BE2C (cell line): ENCODE measurements around the gene TRUB2. TPM values are rescaled to one million over a fixed set of nuclear protein-coding genes. Genes with fewer than 3 reads are reported as not detected.
A peak's percentile ranks its signal among the peaks of the same experiment; 100 is the strongest.

Experiments used
- DNase-seq: peaks from one replicate; pipeline ENCODE4 v3.0.0-alpha.2; 2020
- H3K27me3 ChIP-seq: fragments of 250-450 bp; sonication (Bioruptor Pico); 2 replicates; pipeline ENCODE4 v1.5.1; 2020; ENCODE audit warnings: mild to moderate bottlenecking
- H3K36me3 ChIP-seq: fragments of 250-450 bp; sonication (Bioruptor Pico); 2 replicates; pipeline ENCODE4 v1.5.1; 2020; ENCODE audit warnings: mild to moderate bottlenecking
- H3K4me1 ChIP-seq: fragments of 250-450 bp; sonication (Bioruptor Pico); 2 replicates; pipeline ENCODE4 v1.5.1; 2020
- H3K4me3 ChIP-seq: 2 replicates; pipeline ENCODE4 v1.5.1; 2011; ENCODE audit warnings: low read depth, low read length
- H3K9me3 ChIP-seq: fragments of 250-450 bp; sonication (Bioruptor Pico); 2 replicates; pipeline ENCODE4 v1.5.1; 2020
- polyA plus RNA-seq: library from polyadenylated mRNA; unstranded; fragments of >200 nt; gene quantifications from one replicate; pipeline ENCODE4 v1.2.1, GENCODE V29; 2012; ENCODE audit warnings: low read depth, missing spikeins; ENCODE audit not compliant: insufficient read length, insufficient read depth
- TF ChIP-seq, protein P1 (sequence below): IDR thresholded peaks from 2 replicates; pipeline ENCODE4 v1.5.1; 2012; ENCODE audit warnings: mild to moderate bottlenecking, low read depth, low read length

The TRUB2 gene, protein sequence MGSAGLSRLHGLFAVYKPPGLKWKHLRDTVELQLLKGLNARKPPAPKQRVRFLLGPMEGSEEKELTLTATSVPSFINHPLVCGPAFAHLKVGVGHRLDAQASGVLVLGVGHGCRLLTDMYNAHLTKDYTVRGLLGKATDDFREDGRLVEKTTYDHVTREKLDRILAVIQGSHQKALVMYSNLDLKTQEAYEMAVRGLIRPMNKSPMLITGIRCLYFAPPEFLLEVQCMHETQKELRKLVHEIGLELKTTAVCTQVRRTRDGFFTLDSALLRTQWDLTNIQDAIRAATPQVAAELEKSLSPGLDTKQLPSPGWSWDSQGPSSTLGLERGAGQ
- polyA plus RNA-seq: 212 TPM

DNA sequence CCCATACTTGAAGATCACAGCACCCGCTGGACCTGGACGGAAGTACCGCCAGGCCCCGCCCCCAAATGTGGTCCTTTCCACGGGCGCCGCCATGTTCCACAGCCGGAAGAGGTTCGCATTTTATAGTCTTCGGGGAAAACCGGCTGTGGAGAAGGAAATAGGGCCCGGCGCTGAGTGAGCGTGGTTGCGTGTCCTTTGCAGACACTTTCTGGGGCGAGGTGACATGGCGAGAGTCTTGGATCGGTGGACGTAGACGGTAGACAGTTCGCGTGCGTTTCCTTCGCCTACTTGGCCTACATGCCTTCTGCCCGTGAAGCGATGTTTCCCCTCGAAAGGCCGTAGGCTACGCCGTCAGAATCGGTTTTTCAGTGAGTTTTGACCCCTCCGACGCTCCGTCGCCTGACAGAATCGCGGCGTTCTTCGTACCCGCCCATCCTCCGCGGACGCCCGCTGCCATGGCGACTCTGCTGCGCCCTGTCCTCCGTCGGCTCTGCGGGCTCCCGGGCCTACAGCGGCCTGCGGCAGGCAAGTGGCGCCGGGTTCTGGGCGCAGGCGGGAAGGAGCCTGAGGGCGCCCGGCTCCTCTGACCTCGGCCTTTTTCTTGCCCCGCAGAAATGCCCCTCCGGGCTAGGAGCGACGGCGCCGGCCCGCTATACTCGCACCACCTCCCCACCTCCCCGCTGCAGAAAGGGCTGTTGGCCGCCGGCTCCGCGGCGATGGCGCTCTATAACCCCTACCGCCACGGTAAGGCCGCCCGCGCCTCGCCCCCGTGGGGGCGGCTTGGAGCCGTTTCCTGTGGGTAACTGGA is at the start of gene TRUB2, which contains the start of gene COQ4:
TRUB2 (minus strand) TSS at position 44 of the 808 bp plus-strand sequence; CDS start at position 5, 39 bp downstream.
COQ4 (plus strand) TSS at position 436 of the 808 bp plus-strand sequence; CDS start at position 456, 20 bp downstream.
- no peaks in the 10 kb centered on the region for H3K9me3 ChIP-seq
- no peaks in the 10 kb centered on the region for H3K4me1 ChIP-seq
- peak; percentile 96 for DNase-seq
- H3K36me3 ChIP-seq: peaks cover 36% of the 10 kb centered on the region
- H3K27me3 ChIP-seq: no peaks in the 10 kb centered on the region
- TF ChIP-seq, protein P1, sequence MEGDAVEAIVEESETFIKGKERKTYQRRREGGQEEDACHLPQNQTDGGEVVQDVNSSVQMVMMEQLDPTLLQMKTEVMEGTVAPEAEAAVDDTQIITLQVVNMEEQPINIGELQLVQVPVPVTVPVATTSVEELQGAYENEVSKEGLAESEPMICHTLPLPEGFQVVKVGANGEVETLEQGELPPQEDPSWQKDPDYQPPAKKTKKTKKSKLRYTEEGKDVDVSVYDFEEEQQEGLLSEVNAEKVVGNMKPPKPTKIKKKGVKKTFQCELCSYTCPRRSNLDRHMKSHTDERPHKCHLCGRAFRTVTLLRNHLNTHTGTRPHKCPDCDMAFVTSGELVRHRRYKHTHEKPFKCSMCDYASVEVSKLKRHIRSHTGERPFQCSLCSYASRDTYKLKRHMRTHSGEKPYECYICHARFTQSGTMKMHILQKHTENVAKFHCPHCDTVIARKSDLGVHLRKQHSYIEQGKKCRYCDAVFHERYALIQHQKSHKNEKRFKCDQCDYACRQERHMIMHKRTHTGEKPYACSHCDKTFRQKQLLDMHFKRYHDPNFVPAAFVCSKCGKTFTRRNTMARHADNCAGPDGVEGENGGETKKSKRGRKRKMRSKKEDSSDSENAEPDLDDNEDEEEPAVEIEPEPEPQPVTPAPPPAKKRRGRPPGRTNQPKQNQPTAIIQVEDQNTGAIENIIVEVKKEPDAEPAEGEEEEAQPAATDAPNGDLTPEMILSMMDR: no peak
- peak within 1 kb of the TSS; percentile 71 for H3K4me3 ChIP-seq

DNA sequence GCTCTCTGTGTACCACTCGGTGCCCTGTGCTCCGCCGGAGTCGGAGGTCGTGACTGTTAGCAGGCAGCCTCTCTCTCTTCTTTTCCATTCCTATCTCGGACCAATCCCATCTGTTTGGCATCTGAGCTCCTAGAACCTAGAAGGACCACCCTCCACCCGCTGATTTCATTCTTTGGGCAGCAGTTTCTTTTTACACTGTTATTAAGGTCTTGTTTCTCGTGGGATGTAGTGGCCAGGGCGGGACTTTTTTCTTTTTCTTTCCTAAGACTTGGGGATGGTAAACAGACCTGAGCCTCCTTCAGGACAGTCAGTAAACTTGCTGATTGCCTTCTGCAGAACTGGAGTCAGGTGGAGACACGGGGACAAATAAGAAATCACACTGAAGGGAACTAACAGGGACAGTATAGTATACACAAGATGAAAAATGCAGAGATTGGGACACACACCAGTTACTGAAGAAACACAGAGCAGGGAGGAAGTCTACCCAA is 49.4 kb upstream of the TRUB2 start:
- Histone ChIP-seq H3K27me3 (no peaks in the 10 kb centered on the region), H3K4me1 (no peaks in the 10 kb centered on the region), H3K9me3 (no peaks in the 10 kb centered on the region), H3K4me3 (peak overlapping the region; percentile 94), H3K36me3 (peaks cover 4% of the 10 kb centered on the region)
- TF ChIP-seq, protein P1: no peak
- DNase-seq: no peak

DNA sequence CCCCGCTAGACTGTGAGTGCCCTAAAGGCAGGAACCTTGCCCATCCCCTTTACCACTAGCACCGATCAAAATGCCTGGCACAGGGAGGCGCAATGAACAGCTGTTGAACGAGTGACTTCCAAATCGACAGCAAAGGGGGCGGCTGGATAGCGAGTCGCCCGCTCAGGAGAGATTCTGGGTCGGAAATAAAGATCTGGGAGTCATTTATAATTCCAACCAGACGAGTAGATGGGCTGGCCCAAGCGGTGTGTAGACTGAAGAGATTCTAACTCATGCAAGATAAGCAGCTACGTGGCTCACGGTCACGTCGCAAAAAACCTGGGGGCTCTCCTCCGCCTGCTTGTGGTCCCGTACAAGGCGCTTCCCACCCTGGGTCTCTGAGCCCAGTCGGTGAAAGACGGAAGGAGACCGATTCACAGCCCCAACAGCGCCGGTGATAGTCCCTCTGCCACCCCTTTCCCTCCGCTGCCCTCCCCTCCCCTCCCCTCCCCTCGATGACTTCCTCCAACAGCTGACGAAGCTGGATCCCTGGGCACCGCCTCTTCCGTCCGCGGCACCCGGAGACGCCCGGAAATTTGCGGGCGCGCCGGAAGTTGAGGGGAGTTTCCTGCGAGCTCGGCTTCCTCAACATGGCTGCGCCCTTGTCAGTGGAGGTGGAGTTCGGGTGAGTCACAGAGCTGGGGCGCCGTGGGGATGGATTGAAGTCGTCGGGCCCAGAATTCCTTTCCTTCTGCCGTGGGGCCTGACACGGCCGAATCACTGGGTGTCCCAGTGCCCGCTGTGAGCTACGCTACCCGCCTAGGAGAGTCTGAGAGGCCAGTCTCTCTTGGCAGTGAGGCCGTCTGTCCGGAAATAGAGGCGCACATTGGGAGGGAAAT is 48.7 kb upstream of the TRUB2 start, which contains the start of gene URM1:
URM1 (plus strand) TSS at position 623 of the 878 bp plus-strand sequence; CDS start at position 630, 7 bp downstream.
- Histone ChIP-seq H3K27me3 (no peaks in the 10 kb centered on the region), H3K9me3 (no peaks in the 10 kb centered on the region), H3K4me1 (no peaks in the 10 kb centered on the region), H3K36me3 (peaks cover 3% of the 10 kb centered on the region), H3K4me3 (peak within 1 kb of the TSS; percentile 94)
- TF ChIP-seq, protein P1: no peak
- DNase-seq: peak; percentile 96

DNA sequence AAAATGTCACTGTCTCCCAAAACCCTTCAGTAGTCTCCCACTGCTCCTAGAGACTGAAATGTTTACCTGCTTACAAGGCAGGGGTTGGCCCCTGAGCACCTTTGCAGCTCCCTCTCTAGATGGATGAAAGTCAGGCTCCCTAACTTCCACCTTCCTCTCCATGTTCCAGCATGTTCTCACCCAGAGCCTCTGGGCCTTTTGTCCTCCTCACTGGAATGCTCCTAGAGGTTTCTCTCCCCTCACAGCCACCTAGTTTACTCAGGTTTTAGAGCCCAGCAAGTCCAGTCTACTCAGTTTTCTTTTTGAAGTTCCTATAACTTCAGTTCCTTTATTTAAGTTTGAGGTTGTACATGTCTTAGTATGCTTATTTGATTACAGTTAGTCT is 48.1 kb upstream of the TRUB2 start:
- Histone ChIP-seq H3K4me3 (peak overlapping the region; percentile 94), H3K36me3 (peaks cover 3% of the 10 kb centered on the region), H3K27me3 (no peaks in the 10 kb centered on the region), H3K4me1 (no peaks in the 10 kb centered on the region), H3K9me3 (no peaks in the 10 kb centered on the region)
- no peak for DNase-seq
- TF ChIP-seq, protein P1: no peak

DNA sequence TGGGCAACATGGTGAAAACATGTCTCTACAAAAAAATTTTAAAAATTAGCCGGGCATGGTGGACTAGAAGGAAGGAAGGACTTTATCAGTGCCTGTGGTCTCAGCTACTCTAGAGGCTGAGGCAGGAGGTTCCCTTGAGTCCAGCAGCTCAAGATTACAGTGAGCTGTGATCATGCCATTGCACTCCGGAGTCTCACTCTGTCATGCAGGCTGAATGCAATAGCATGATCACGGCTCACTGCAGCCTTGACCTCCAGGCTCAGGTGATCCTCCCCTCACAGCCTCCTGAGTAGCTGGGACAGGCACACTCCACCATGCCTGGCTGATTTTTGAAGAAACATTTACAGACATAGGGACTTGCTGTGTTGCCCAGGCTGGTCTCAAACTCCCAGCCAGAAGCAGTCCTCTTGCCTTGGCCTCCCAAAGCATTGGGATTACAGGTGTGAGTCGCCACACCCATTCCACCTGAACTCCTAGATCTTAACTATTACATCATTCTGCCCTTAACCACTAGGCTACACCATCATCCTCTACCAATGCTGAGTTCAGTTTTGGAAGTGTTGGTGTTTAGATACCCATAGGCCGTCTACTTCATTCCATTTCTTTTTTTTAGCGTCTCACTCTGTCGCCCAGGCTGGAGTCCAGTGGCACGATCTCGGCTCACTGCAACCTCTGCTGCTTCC is 46.9 kb upstream of the TRUB2 start:
- Histone ChIP-seq H3K9me3 (no peaks in the 10 kb centered on the region), H3K4me3 (no peak overlapping the region), H3K36me3 (peaks cover 3% of the 10 kb centered on the region; the same call in 1 of the 2 replicates), H3K4me1 (no peaks in the 10 kb centered on the region), H3K27me3 (no peaks in the 10 kb centered on the region)
- no peak for DNase-seq
- TF ChIP-seq, protein P1: no peak
